Liver (tissue), 9 donors: ENCODE data around the gene LPP. TPM values are rescaled to one million over a fixed set of nuclear protein-coding genes. Genes with fewer than 3 reads are reported as not detected.

Experiments
- DNase-seq: peaks from one replicate; pipeline ENCODE4 v3.0.0-alpha.2; 2017; ENCODE audit warnings: low spot score
- H3K27ac ChIP-seq, 2 donors: one replicate each; pipeline ENCODE4 v1.7.0; 2013; ENCODE audit warnings: inconsistent platforms in 2 of 2, low read length in 2 of 2, control low read depth in 1 of 2, low read depth in 1 of 2, mild to moderate bottlenecking in 1 of 2
- H3K27me3 ChIP-seq, 4 donors: one replicate each; pipeline versions ENCODE4 v1.6.1 to v1.7.0; 2013; ENCODE audit warnings: low read length in 3 of 4, inconsistent platforms in 1 of 4, mild to moderate bottlenecking in 1 of 4, moderate library complexity in 1 of 4; ENCODE audit not compliant: control insufficient read depth in 4 of 4, insufficient read depth in 4 of 4
- H3K36me3 ChIP-seq, 4 donors: one replicate each; pipeline versions ENCODE4 v1.6.1 to v1.7.0; 2013; ENCODE audit warnings: low read length in 3 of 4, mild to moderate bottlenecking in 3 of 4, low read depth in 1 of 4, moderate library complexity in 1 of 4; ENCODE audit not compliant: control insufficient read depth in 4 of 4, insufficient read depth in 3 of 4
- H3K4me1 ChIP-seq, 4 donors: one replicate each; pipeline versions ENCODE4 v1.6.1 to v1.7.0; 2013; ENCODE audit warnings: low read length in 3 of 4, mild to moderate bottlenecking in 3 of 4, moderate library complexity in 1 of 4; ENCODE audit not compliant: control insufficient read depth in 4 of 4, insufficient read depth in 4 of 4
- H3K4me3 ChIP-seq, 3 donors: one replicate each; pipeline versions ENCODE4 v1.6.1 to v1.7.0; 2013; ENCODE audit warnings: low read length in 3 of 3, control low read depth in 1 of 3, low read depth in 1 of 3, mild to moderate bottlenecking in 1 of 3
- H3K9ac ChIP-seq, 2 donors: one replicate each; pipeline ENCODE4 v1.7.0; 2013; ENCODE audit warnings: low read length in 2 of 2, mild to moderate bottlenecking in 2 of 2, moderate library complexity in 2 of 2, control low read depth in 1 of 2, low read depth in 1 of 2
- H3K9me3 ChIP-seq, 4 donors: one replicate each; pipeline versions ENCODE4 v1.6.1 to v1.7.0; 2013; ENCODE audit warnings: low read length in 3 of 4; ENCODE audit not compliant: control insufficient read depth in 4 of 4
- EGR1 ChIP-seq, 2 donors: IDR thresholded peaks; 2 replicates each; pipeline ENCODE4 v1.6.1; 2016 to 2018; ENCODE audit warnings: antibody characterized with exemption in 2 of 2, low read depth in 2 of 2
- FOXA1 ChIP-seq: IDR thresholded peaks from 2 replicates; pipeline ENCODE4 v1.6.1; 2016; ENCODE audit warnings: antibody characterized with exemption
- FOXA2 ChIP-seq: IDR thresholded peaks from 2 replicates; pipeline ENCODE4 v1.6.1; 2016; ENCODE audit warnings: antibody characterized with exemption
- GABPA ChIP-seq, 2 donors: IDR thresholded peaks in 1 of 2; conservative IDR thresholded peaks in 1 of 2; 2 replicates each; pipeline ENCODE4 v1.6.1; 2016; ENCODE audit warnings: antibody characterized with exemption in 2 of 2, mild to moderate bottlenecking in 1 of 2, moderate library complexity in 1 of 2
- HNF4G ChIP-seq: IDR thresholded peaks from 2 replicates; pipeline ENCODE4 v1.6.1; 2016; ENCODE audit warnings: antibody characterized with exemption
- JUND ChIP-seq, 2 donors: IDR thresholded peaks; 2 replicates each; pipeline ENCODE4 v1.6.1; 2016; ENCODE audit warnings: antibody characterized with exemption in 2 of 2
- NR2F2 ChIP-seq: IDR thresholded peaks from 2 replicates; pipeline ENCODE4 v1.6.1; 2016; ENCODE audit warnings: antibody characterized with exemption
- RAD21 ChIP-seq, 2 donors: IDR thresholded peaks; 2 replicates each; pipeline ENCODE4 v1.6.1; 2016; ENCODE audit warnings: antibody characterized with exemption in 2 of 2, mild to moderate bottlenecking in 2 of 2
- RXRA ChIP-seq, 2 donors: IDR thresholded peaks; 2 replicates each; pipeline ENCODE4 v1.6.1; 2017 to 2018; ENCODE audit warnings: antibody characterized with exemption in 2 of 2, mild to moderate bottlenecking in 1 of 2
- SP1 ChIP-seq: IDR thresholded peaks from 2 replicates; pipeline ENCODE4 v1.6.1; 2018; ENCODE audit warnings: antibody characterized with exemption, mild to moderate bottlenecking
- TAF1 ChIP-seq: conservative IDR thresholded peaks from 2 replicates; pipeline ENCODE4 v1.6.1; 2016; ENCODE audit warnings: antibody characterized with exemption, mild to moderate bottlenecking
- WGBS: extraction: QIAGEN DNeasy Blood & Tissue Kit; methylation state at CpG from one replicate; pipeline ENCODE4 v1.1.7; 2013; 5-methylcytosine and 5-hydroxymethylcytosine counted together
- polyA plus RNA-seq, 2 donors: library from polyadenylated mRNA; stranded (reverse) in 1 of 2; unstranded in 1 of 2; fragments of 200-250 nt in 1 of 2; fragments of >200 nt in 1 of 2; fragmentation: Nextera tagmentation in 1 of 2; extraction: Ambion mirVana in 1 of 2; gene quantifications; one replicate each; pipeline versions ENCODE4 v1.2.1 to v1.2.3, GENCODE V29; 2013 to 2015
- total RNA-seq, 2 donors: library from RNA; depleted of rRNA; stranded (reverse); fragments of >200 nt; gene quantifications; one replicate each; pipeline ENCODE4 v1.2.3, GENCODE V29; 2014
- TF ChIP-seq, protein P1 (sequence below): IDR thresholded peaks from 2 replicates; pipeline ENCODE4 v1.6.1; 2016; ENCODE audit warnings: antibody characterized with exemption
- TF ChIP-seq, protein P2 (sequence below): IDR thresholded peaks from 2 replicates; pipeline ENCODE4 v1.6.1; 2016; ENCODE audit warnings: antibody characterized with exemption
- TF ChIP-seq, protein P3 (sequence below): IDR thresholded peaks from 2 replicates; pipeline ENCODE4 v1.6.1; 2016; ENCODE audit warnings: antibody characterized with exemption
- TF ChIP-seq, protein P4 (sequence below): IDR thresholded peaks from 2 replicates; pipeline ENCODE4 v1.6.1; 2016; ENCODE audit warnings: antibody characterized with exemption, mild to moderate bottlenecking
- donor health status: healthy.
- donor health status: healthy.
- donor health status: healthy.
- donor health status: healthy.
- donor health status: healthy.

LPP gene
- total and polyA plus RNA-seq, 4 donors: 3.3 to 53.7 (median 28.2) TPM

DNA sequence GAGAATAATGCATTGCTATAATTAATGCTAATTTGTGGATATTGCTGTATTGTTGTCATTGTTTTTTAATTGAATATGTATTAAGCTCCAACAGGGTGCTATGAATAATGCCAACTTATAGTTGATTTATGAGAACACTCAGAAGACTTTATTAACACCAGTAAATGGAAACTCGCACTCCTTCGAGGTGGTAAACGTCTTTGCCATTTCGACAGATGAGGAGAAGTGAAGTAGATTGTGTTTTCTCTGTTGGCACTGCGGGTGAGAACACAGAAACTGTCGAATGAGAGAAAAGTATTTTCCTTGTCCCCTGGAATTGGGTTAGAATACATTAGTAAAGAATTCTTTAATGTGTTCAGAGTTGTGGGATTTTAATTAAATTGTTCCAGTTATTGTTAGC, 354.5 kb downstream of the LPP start (continued):
- TF ChIP-seq, protein P1, sequence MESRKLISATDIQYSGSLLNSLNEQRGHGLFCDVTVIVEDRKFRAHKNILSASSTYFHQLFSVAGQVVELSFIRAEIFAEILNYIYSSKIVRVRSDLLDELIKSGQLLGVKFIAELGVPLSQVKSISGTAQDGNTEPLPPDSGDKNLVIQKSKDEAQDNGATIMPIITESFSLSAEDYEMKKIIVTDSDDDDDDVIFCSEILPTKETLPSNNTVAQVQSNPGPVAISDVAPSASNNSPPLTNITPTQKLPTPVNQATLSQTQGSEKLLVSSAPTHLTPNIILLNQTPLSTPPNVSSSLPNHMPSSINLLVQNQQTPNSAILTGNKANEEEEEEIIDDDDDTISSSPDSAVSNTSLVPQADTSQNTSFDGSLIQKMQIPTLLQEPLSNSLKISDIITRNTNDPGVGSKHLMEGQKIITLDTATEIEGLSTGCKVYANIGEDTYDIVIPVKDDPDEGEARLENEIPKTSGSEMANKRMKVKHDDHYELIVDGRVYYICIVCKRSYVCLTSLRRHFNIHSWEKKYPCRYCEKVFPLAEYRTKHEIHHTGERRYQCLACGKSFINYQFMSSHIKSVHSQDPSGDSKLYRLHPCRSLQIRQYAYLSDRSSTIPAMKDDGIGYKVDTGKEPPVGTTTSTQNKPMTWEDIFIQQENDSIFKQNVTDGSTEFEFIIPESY: no peak
- TF ChIP-seq FOXA2 (no peak), HNF4G (no peak), FOXA1 (no peak), JUND (IDR thresholded peaks at IDR 0.05) (no peak), SP1 (no peak), RXRA (IDR thresholded peaks at IDR 0.05) (no peak), NR2F2 (no peak), EGR1 (IDR thresholded peaks at IDR 0.05; ENCODE audit: low read depth in 2 of 2) (no peak)
- TF ChIP-seq, protein P2, sequence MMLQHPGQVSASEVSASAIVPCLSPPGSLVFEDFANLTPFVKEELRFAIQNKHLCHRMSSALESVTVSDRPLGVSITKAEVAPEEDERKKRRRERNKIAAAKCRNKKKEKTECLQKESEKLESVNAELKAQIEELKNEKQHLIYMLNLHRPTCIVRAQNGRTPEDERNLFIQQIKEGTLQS: no peak
- TF ChIP-seq, protein P3, sequence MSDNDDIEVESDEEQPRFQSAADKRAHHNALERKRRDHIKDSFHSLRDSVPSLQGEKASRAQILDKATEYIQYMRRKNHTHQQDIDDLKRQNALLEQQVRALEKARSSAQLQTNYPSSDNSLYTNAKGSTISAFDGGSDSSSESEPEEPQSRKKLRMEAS: no peak

DNA sequence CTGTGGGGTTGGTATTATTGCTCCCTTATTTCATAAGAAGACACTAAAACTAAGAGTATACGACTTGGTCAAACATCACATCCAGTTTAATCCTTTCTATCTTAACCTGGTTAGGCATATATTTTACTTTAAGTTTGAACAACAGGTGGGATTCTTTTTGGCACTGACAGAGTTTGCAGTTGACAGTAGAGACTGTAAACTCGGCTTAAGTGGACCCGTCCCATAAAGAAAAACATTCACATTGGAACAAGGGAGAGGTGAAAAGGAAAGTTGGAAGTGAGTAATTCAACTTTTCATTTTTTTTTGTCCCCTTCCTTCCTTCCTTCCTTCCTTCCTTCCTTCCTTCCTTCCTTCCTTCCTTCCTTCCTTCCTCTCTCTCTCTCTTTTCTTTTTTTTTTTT, 355.4 kb downstream of the LPP start:
- 97% methylated on average over 3 of the region's 3 CpGs for WGBS
- TF ChIP-seq NR2F2: no peak
- TF ChIP-seq, protein P2: no peak
- TF ChIP-seq, protein P1: no peak
- TF ChIP-seq, protein P3: no peak
- TF ChIP-seq, protein P4, sequence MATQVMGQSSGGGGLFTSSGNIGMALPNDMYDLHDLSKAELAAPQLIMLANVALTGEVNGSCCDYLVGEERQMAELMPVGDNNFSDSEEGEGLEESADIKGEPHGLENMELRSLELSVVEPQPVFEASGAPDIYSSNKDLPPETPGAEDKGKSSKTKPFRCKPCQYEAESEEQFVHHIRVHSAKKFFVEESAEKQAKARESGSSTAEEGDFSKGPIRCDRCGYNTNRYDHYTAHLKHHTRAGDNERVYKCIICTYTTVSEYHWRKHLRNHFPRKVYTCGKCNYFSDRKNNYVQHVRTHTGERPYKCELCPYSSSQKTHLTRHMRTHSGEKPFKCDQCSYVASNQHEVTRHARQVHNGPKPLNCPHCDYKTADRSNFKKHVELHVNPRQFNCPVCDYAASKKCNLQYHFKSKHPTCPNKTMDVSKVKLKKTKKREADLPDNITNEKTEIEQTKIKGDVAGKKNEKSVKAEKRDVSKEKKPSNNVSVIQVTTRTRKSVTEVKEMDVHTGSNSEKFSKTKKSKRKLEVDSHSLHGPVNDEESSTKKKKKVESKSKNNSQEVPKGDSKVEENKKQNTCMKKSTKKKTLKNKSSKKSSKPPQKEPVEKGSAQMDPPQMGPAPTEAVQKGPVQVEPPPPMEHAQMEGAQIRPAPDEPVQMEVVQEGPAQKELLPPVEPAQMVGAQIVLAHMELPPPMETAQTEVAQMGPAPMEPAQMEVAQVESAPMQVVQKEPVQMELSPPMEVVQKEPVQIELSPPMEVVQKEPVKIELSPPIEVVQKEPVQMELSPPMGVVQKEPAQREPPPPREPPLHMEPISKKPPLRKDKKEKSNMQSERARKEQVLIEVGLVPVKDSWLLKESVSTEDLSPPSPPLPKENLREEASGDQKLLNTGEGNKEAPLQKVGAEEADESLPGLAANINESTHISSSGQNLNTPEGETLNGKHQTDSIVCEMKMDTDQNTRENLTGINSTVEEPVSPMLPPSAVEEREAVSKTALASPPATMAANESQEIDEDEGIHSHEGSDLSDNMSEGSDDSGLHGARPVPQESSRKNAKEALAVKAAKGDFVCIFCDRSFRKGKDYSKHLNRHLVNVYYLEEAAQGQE: no peak
- TF ChIP-seq TAF1: no peak
- no peak for TF ChIP-seq GABPA (IDR thresholded peaks at IDR 0.05 in 1 of 2, conservative IDR thresholded peaks at IDR 0.05 in 1 of 2)
- no peak for TF ChIP-seq RAD21 (IDR thresholded peaks at IDR 0.05)

More for the DNA sequence above, 355.4 kb downstream of the LPP start:
- Histone ChIP-seq H3K36me3 (peaks cover 0 to 3% (median 0%) of the 10 kb centered on the region in 4 donors), H3K4me3 (no peak overlapping the region), H3K9ac (no peak overlapping the region), H3K4me1 (peaks cover 4 to 16% (median 12%) of the 10 kb centered on the region in 4 donors), H3K9me3 (no peaks in the 10 kb centered on the region), H3K27me3 (no peaks in the 10 kb centered on the region), H3K27ac (no peak overlapping the region)
- no peak for DNase-seq
